Activated CD4-positive, alpha-beta T cell treated with anti-CD3 and anti-CD28 coated beads for 36 hours (primary cell): ENCODE results near the gene PHF21B. TPM values are rescaled to one million over a fixed set of nuclear protein-coding genes. Genes with fewer than 3 reads are reported as not detected.
"Not testable (repeated sequence)": the region's sequence is repeated elsewhere in the genome, so short reads cannot be mapped to it uniquely, and the experiment has no call there.

Experiments
- ATAC-seq: fragments of 200-7000 bp; cut with Tn5 transposase; one replicate; pipeline ENCODE4 v1.10.0; 2021; ENCODE audit warnings: mild to moderate bottlenecking, moderate library complexity
- CTCF ChIA-PET: fragments of 350-600 bp; sonication (Branson Sonifier 250); formaldehyde crosslinking; loops from one replicate; lab custom pipeline; 2021; ENCODE audit warnings: antibody characterized with exemption; lab: Charles Lee
- POLR2A ChIA-PET: fragments of 350-600 bp; sonication (Branson Sonifier 250); formaldehyde crosslinking; loops from one replicate; lab custom pipeline; 2021; ENCODE audit warnings: antibody characterized with exemption, inconsistent platforms; lab: Charles Lee
- DNase-seq: peaks from one replicate; pipeline ENCODE4 v3.0.0-alpha.2; 2020
- H3K27ac Mint-ChIP-seq: one replicate; pipeline ENCODE4 v1.8.0; 2021; ENCODE audit warnings: mixed read lengths
- H3K27me3 Mint-ChIP-seq: one replicate; pipeline ENCODE4 v1.8.0; 2021; ENCODE audit warnings: mixed read lengths
- H3K36me3 Mint-ChIP-seq: one replicate; pipeline ENCODE4 v1.8.0; 2021; ENCODE audit warnings: low read depth, mixed read lengths
- H3K4me1 Mint-ChIP-seq: one replicate; pipeline ENCODE4 v1.8.0; 2021; ENCODE audit warnings: mixed read lengths
- H3K4me3 Mint-ChIP-seq: one replicate; pipeline ENCODE4 v1.8.0; 2021; ENCODE audit warnings: mild to moderate bottlenecking, moderate library complexity, mixed read lengths
- H3K9me3 Mint-ChIP-seq: one replicate; pipeline ENCODE4 v1.8.0; 2021; ENCODE audit warnings: low read depth, mixed read lengths
- intact Hi-C, 2 experiments: fragments of 100-400 bp; cut with DNase I in 1 of 2; cut with micrococcal nuclease in 1 of 2; formaldehyde crosslinking; loops; one replicate each; pipeline versions ENCODE4 v1.14.2 to v1.15.1; 2022 to 2024; cut with DNase I, micrococcal nuclease
- total RNA-seq, 2 experiments: library from RNA; stranded (reverse); gene quantifications; one replicate each; pipeline ENCODE4 v1.2.3, GENCODE V29; 2021

PHF21B gene
- total RNA-seq, 2 experiments from 2014 or later, result not detected

GRCh38 chr22:44921766-44922165, 88.0 kb downstream of the PHF21B start:
- H3K9me3 Mint-ChIP-seq, H3K4me3 Mint-ChIP-seq, H3K36me3 Mint-ChIP-seq, H3K27me3 Mint-ChIP-seq, H3K27ac Mint-ChIP-seq, POLR2A ChIA-PET, CTCF ChIA-PET, ATAC-seq, H3K4me1 Mint-ChIP-seq, intact Hi-C loops, DNase-seq: not testable (repeated sequence)

DNA sequence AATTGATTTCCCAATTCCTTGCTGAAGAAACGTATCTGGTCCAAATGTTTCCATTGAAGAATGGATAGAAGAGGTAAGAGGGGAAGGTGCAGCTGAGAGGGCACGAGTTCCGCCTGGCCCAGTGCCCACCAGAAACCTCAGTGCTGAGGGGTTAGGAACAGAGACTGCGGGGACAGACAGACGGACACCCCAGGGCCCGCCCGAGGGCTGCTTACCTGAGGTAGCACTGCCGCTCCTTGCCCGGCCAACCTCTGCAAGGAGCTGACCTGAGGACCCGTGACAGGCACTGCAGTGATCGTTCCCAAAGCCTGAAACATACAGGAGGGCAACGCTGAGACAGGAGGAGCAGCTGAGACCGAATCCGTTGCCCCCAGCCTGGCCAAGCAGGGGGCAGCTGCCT, 89.6 kb downstream of the PHF21B start:
- Mint-ChIP-seq H3K4me1 (no peaks in the 10 kb centered on the region), H3K9me3 (no peaks in the 10 kb centered on the region), H3K27ac (no peak overlapping the region), H3K36me3 (no peaks in the 10 kb centered on the region), H3K27me3 (no peaks in the 10 kb centered on the region), H3K4me3 (no peak overlapping the region)
- intact Hi-C loops, result no loop called here
- no peak for ATAC-seq
- CTCF ChIA-PET, result no interaction called here
- POLR2A ChIA-PET, result no interaction called here
- no peak for DNase-seq

DNA sequence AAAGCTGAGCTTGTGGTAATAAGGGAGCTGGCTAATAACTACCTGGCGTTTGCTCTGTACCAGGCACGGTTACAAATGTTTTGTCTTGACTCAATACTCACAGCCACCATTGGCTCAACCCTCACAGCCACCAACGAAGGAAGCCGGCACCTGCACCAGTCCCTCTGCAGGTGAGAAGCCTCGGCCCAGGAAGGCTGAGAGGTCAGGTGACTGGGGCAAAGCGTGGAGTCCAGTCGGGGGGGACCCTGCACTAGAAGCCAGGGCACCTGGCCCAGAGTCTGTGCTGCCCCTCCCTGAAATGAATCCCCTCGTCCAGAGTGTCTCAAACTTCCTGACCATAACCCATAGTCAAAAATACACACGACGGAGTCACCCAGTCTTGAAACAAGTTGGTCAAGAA, 90.1 kb downstream of the PHF21B start:
- no peak for ATAC-seq
- intact Hi-C loops, result no loop called here
- H3K4me3 Mint-ChIP-seq, result no peak overlapping the region
- DNase-seq, result no peak
- H3K27me3 Mint-ChIP-seq, result no peaks in the 10 kb centered on the region
- H3K36me3 Mint-ChIP-seq, result no peaks in the 10 kb centered on the region
- H3K27ac Mint-ChIP-seq, result no peak overlapping the region
- ChIA-PET POLR2A (no interaction called here), CTCF (no interaction called here)
- H3K4me1 Mint-ChIP-seq, result no peaks in the 10 kb centered on the region
- H3K9me3 Mint-ChIP-seq, result no peaks in the 10 kb centered on the region

DNA sequence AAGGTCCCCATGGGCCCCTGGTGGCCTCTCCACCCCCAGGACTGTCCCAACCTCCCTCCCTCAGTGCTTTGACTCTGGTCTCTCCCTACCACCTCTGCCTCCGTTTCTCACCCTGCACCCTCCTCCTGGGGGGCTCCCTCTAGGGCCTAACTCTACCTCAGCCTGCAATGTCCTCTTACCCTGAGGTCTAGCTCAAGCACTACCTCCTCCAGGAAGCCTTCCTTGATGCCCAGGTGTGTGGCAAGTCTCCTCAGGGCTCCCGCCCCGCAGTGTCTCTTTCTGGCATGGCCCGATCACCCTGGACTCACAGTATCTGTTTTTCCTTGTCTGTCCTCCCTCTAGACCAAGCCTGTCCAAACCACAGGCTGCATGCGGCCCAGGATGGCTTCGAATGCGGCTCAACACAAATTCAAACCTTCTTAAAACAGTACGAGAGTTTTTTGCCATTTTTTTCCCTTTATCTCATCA, 90.8 kb downstream of the PHF21B start:
- POLR2A ChIA-PET, result no interaction called here
- no peaks in the 10 kb centered on the region for H3K9me3 Mint-ChIP-seq
- no peaks in the 10 kb centered on the region for H3K36me3 Mint-ChIP-seq

DNA sequence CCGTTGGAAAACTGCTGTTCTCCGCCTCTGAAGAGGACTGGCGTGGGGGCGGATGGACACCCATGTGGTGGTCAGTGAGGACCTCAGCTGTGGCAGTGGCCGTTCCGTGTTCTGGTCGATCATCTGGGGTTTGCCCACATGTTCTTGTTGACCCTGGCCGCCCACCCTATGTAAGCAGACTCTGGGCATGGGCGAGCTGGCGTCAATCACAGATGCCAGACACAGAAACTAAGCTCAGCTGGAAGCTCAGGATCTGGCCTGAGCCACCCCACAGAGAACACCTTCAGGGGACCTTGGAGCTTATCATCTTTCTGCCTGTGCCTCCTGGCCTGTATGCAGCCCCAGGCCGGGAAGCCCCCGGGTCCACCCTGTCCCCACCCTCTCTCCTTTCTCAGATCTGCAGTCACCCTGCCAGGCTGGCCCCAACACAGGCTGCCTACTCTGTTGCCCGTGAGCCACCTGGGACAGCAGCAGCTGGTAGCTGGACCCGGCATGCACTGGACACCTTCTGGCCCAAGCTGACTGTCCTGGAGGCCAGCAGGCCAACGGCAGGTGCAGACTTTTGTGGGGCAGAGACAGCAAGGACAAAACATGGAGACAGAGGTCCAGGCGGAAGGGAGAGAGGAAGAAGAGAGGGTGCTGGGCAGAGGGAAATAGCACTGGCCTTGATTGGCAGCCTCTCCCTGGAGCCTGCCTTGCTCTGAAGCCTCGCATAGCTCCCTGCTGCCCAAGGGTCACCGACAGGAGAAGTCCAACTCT, 91.5 kb downstream of the PHF21B start:
- POLR2A ChIA-PET, result no interaction called here
- DNase-seq (no peak), ATAC-seq (no peak)
- no peaks in the 10 kb centered on the region for H3K27me3 Mint-ChIP-seq
- intact Hi-C loops, result no loop called here
- no peaks in the 10 kb centered on the region for H3K9me3 Mint-ChIP-seq
- H3K27ac Mint-ChIP-seq, result no peak overlapping the region
- CTCF ChIA-PET, result no interaction called here
- H3K4me1 Mint-ChIP-seq, result no peaks in the 10 kb centered on the region
- H3K4me3 Mint-ChIP-seq, result no peak overlapping the region
- H3K36me3 Mint-ChIP-seq, result no peaks in the 10 kb centered on the region

More for the DNA sequence above, 90.8 kb downstream of the PHF21B start:
- intact Hi-C loops, result no loop called here
- CTCF ChIA-PET, result no interaction called here
- Mint-ChIP-seq H3K4me1 (no peaks in the 10 kb centered on the region), H3K4me3 (no peak overlapping the region), H3K27ac (no peak overlapping the region), H3K27me3 (no peaks in the 10 kb centered on the region)
- ATAC-seq, result no peak
- DNase-seq, result no peak

DNA sequence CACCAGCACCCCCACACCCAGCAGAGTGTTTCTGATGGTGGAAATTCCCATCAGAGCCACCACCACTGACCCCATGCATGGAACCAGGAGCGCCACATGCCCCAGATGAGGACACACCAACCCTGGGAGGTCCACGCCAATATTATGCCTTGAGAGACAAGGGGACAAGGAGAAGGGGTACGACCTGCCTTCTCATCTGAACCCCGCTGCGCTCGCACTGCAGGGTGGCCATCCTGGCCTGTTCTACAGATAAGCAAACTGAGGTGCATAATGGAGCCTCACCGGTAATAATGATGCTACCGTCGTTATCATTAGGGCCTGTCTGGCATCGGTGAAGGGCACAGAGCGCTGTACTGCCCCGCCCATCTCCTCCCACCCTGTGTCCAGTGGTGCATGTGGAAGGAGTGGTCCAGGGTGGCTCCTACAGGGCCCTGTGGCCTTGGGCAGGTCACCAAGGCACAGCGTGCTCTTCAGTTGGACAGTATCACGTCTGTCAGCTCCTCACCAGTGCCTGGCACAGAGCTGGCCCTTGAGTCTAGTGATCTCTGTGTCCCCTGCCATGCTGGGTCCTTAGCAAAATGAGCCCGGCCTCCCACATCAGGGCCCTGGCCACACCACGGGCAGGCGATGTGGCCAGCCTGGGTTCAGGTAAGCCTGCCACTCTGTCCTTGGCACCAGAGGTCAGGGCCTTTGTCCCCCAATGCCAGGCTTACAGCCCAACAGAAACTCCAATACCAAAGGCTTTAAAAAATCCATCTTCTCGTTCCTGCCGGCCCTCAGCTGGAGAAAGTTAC, 92.2 kb downstream of the PHF21B start:
- ATAC-seq (no peak), DNase-seq (no peak)
- intact Hi-C loops, result no loop called here
- CTCF ChIA-PET, result no interaction called here
- Mint-ChIP-seq H3K9me3 (no peaks in the 10 kb centered on the region), H3K27me3 (no peaks in the 10 kb centered on the region), H3K4me1 (no peaks in the 10 kb centered on the region), H3K4me3 (no peak overlapping the region), H3K27ac (no peak overlapping the region), H3K36me3 (no peaks in the 10 kb centered on the region)
- POLR2A ChIA-PET, result no interaction called here

DNA sequence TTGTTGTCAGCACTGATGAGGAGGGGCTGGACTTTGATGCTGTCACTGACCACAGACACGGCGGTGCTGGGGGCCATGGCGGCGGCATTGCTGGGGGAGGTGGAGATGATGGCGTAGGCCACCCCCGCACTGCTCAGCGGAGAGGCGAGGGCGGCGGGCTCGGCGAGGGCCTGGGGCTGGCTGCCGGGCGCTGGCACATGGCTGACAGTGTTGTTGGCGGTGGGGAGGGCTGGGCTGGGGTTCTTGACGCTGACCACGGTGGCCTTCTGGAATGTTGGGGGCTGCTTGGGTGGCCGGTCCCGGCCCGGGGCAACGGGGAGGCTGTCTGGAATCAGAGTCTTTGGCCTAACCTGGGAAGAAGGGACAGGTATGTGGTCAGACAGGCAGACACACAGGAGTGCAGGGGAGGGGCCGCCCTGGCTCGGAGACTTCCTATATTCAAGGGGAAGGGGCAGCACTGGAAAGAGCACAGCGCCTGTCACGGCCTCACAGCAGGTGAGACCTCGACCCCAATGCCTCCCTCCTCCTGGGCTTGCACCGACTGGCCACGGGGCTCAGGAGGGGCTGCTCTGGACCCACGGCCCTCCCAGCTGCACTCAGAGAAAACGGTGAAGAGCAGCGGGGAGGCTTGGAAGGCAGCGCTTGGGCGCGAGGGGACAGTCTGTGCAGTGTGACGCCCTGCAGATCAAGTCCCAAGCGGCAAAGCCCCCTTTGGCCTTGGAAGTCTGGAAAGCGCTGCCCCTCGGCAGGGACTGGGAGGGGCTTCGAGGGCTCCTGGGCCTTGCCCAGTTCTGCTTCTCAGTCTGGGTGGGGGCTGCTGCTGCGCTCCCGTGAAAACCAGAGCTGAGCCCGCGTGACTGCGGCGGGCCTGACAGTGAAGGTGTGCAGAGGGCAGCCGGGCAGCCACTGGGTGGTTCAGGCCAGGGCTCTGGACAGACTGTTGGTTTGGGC, 93.2 kb downstream of the PHF21B start:
- Mint-ChIP-seq H3K4me1 (no peaks in the 10 kb centered on the region), H3K9me3 (peaks cover 2% of the 10 kb centered on the region), H3K27ac (no peak overlapping the region), H3K36me3 (no peaks in the 10 kb centered on the region), H3K27me3 (peaks cover 3% of the 10 kb centered on the region), H3K4me3 (no peak overlapping the region)
- ATAC-seq (no peak), DNase-seq (no peak)
- CTCF ChIA-PET, result no interaction called here
- intact Hi-C loops, result no loop called here
- POLR2A ChIA-PET, result no interaction called here

DNA sequence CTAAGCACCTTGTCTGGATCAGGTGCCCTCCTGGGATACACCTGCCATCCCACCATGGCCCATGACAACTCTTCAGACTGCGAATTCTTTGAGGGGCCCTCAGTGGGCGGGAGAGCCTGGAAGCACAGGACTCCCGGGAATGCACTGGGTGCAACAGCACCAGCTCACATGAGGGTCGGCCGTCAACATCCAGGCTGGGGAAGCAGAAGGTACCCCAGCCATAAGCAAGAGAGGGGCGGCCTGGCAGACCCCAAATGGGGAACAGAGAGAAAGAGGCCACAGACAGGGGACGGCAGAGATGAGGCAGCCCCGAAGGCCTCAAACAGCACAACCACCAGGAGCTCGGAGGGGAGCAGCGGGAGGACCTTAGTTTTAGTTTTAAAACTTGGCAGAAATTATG, 94.4 kb downstream of the PHF21B start:
- DNase-seq, result no peak
- no peaks in the 10 kb centered on the region for H3K4me1 Mint-ChIP-seq
- ChIA-PET POLR2A (no interaction called here), CTCF (no interaction called here)
- H3K4me3 Mint-ChIP-seq, result no peak overlapping the region
- H3K9me3 Mint-ChIP-seq, result peaks cover 2% of the 10 kb centered on the region
- ATAC-seq, result no peak
- no peaks in the 10 kb centered on the region for H3K36me3 Mint-ChIP-seq
- H3K27me3 Mint-ChIP-seq, result peaks cover 3% of the 10 kb centered on the region
- H3K27ac Mint-ChIP-seq, result no peak overlapping the region
- intact Hi-C loops, result no loop called here

GRCh38 chr22:44914026-44914721, 95.6 kb downstream of the PHF21B start:
- ATAC-seq, result no peak
- H3K27ac Mint-ChIP-seq, result no peak overlapping the region
- peaks cover 2% of the 10 kb centered on the region for H3K9me3 Mint-ChIP-seq
- no peak overlapping the region for H3K4me3 Mint-ChIP-seq
- peaks cover 4% of the 10 kb centered on the region for H3K27me3 Mint-ChIP-seq
- no peak for DNase-seq
- intact Hi-C loops, result no loop called here
- no peaks in the 10 kb centered on the region for H3K4me1 Mint-ChIP-seq
- no peaks in the 10 kb centered on the region for H3K36me3 Mint-ChIP-seq
- CTCF ChIA-PET, result interaction anchor here (0.6 to 1.0 kb wide), 2 partner anchors 9 to 217 kb away, joined by 3 to 4 read pairs; no protein-coding TSS in a partner anchor
- POLR2A ChIA-PET, result no interaction called here

GRCh38 chr22:44913198-44913983, 96.4 kb downstream of the PHF21B start:
- no peak overlapping the region for H3K4me3 Mint-ChIP-seq
- H3K27ac Mint-ChIP-seq, result no peak overlapping the region
- peaks cover 4% of the 10 kb centered on the region for H3K27me3 Mint-ChIP-seq
- H3K36me3 Mint-ChIP-seq, result no peaks in the 10 kb centered on the region
- no peak for DNase-seq
- CTCF ChIA-PET, result interaction anchor here (1.0 kb wide), 1 partner anchor 9 kb away, joined by 3 read pairs; no protein-coding TSS in a partner anchor
- H3K4me1 Mint-ChIP-seq, result no peaks in the 10 kb centered on the region
- no peak for ATAC-seq
- intact Hi-C loops, result no loop called here
- POLR2A ChIA-PET, result no interaction called here
- peaks cover 2% of the 10 kb centered on the region for H3K9me3 Mint-ChIP-seq
